Calu3 (cell line): ENCODE results near the gene NAPEPLD. TPM values are rescaled to one million over a fixed set of nuclear protein-coding genes. Genes with fewer than 3 reads are reported as not detected.
A peak's percentile ranks its signal among the peaks of the same experiment; 100 is the strongest.

Source experiments
- BruUV-seq: library from RNA; stranded (reverse); fragments of 400-500 nt; replicated peaks from 2 replicates; lab custom pipeline; 2021; lab: Mats Ljungman, UMichigan
- CTCF ChIA-PET: fragments of 300-600 bp; sonication (Branson Sonifier 250); formaldehyde crosslinking; loops from one replicate; lab custom pipeline; 2022; ENCODE audit warnings: antibody characterized with exemption; lab: Charles Lee
- DNase-seq: peaks from one replicate; pipeline ENCODE4 v3.0.0; 2022
- H3K27ac Mint-ChIP-seq: one replicate; pipeline ENCODE4 v1.8.0; 2022; ENCODE audit warnings: mixed read lengths; ENCODE audit not compliant: unreplicated experiment
- H3K27me3 Mint-ChIP-seq: one replicate; pipeline ENCODE4 v1.8.0; 2022; ENCODE audit warnings: mixed read lengths; ENCODE audit not compliant: unreplicated experiment
- H3K36me3 Mint-ChIP-seq: one replicate; pipeline ENCODE4 v1.8.0; 2022; ENCODE audit warnings: mild to moderate bottlenecking, moderate library complexity, mixed read lengths; ENCODE audit not compliant: insufficient read depth, unreplicated experiment
- H3K4me1 Mint-ChIP-seq: one replicate; pipeline ENCODE4 v1.8.0; 2022; ENCODE audit warnings: mild to moderate bottlenecking, low read depth, mixed read lengths; ENCODE audit not compliant: unreplicated experiment
- H3K4me3 Mint-ChIP-seq: one replicate; pipeline ENCODE4 v1.8.0; 2022; ENCODE audit warnings: mild to moderate bottlenecking, low read depth, moderate library complexity, mixed read lengths; ENCODE audit not compliant: unreplicated experiment
- H3K9me3 Mint-ChIP-seq: one replicate; pipeline ENCODE4 v1.8.0; 2022; ENCODE audit warnings: low read depth, mixed read lengths; ENCODE audit not compliant: unreplicated experiment
- CTCF ChIP-seq: fragments of 200-600 bp; IDR thresholded peaks from one replicate; pipeline ENCODE4 v1.8.0; 2022; ENCODE audit warnings: antibody characterized with exemption; ENCODE audit not compliant: unreplicated experiment
- intact Hi-C: fragments of 100-400 bp; cut with micrococcal nuclease; formaldehyde crosslinking; loops from one replicate; pipeline ENCODE4 v1.10.0; 2022; ENCODE audit not compliant: unreplicated experiment
- total RNA-seq: library from RNA; stranded (reverse); gene quantifications from 2 replicates; pipeline ENCODE4 v1.2.3, GENCODE V29; 2022

NAPEPLD gene
- total RNA-seq, 1 experiment from 2014 or later, result 28.6 TPM

- no peak for DNase-seq
- Mint-ChIP-seq H3K36me3 (peaks cover 24% of the 10 kb centered on the region), H3K4me3 (no peak overlapping the region), H3K27me3 (no peaks in the 10 kb centered on the region), H3K4me1 (peaks cover 28% of the 10 kb centered on the region), H3K27ac (no peak overlapping the region), H3K9me3 (no peaks in the 10 kb centered on the region)
- CTCF ChIA-PET, result no interaction called here
- no peak for TF ChIP-seq CTCF
- BruUV-seq, result no TSS peak
- intact Hi-C loops, result no loop called here
Measured at GRCh38 chr7:103116991-103117390, 31.9 kb downstream of the NAPEPLD start.

GRCh38 chr7:103116511-103116910 lies 32.4 kb downstream of the NAPEPLD start:
- no TSS peak for BruUV-seq
- no peaks in the 10 kb centered on the region for H3K9me3 Mint-ChIP-seq

GRCh38 chr7:103115771-103116170 lies 33.1 kb downstream of the NAPEPLD start:
- DNase-seq, result no peak
- BruUV-seq, result no TSS peak
- H3K4me3 Mint-ChIP-seq, result no peak overlapping the region
- peaks cover 28% of the 10 kb centered on the region for H3K4me1 Mint-ChIP-seq
- H3K27me3 Mint-ChIP-seq, result no peaks in the 10 kb centered on the region
- no peak overlapping the region for H3K27ac Mint-ChIP-seq
- CTCF ChIA-PET, result no interaction called here
- H3K9me3 Mint-ChIP-seq, result no peaks in the 10 kb centered on the region
- H3K36me3 Mint-ChIP-seq, result peaks cover 16% of the 10 kb centered on the region
- no peak for TF ChIP-seq CTCF
- intact Hi-C loops, result no loop called here

More at GRCh38 chr7:103116511-103116910, 32.4 kb downstream of the NAPEPLD start:
- intact Hi-C loops, result no loop called here
- Mint-ChIP-seq H3K27ac (no peak overlapping the region), H3K36me3 (peaks cover 21% of the 10 kb centered on the region), H3K27me3 (no peaks in the 10 kb centered on the region), H3K4me3 (no peak overlapping the region), H3K4me1 (peaks cover 28% of the 10 kb centered on the region)
- DNase-seq, result no peak
- CTCF ChIA-PET, result no interaction called here
- TF ChIP-seq CTCF, result no peak

- intact Hi-C loops, result loop anchor here (5.0 kb wide), 1 partner anchor 33 kb away; the partner anchor contains the start of gene NAPEPLD
- H3K9me3 Mint-ChIP-seq, result peaks cover under 1% of the 10 kb centered on the region
- CTCF ChIA-PET, result no interaction called here
- peak overlapping the region; percentile 74 for H3K27ac Mint-ChIP-seq
- H3K27me3 Mint-ChIP-seq, result no peaks in the 10 kb centered on the region
- DNase-seq, result no peak
- H3K36me3 Mint-ChIP-seq, result peaks cover 11% of the 10 kb centered on the region
- H3K4me1 Mint-ChIP-seq, result peaks cover 28% of the 10 kb centered on the region
- TF ChIP-seq CTCF, result no peak
- no TSS peak for BruUV-seq
- no peak overlapping the region for H3K4me3 Mint-ChIP-seq
Measured at GRCh38 chr7:103114576-103115008, 34.3 kb downstream of the NAPEPLD start.
